ENCODE data around the gene ARFGAP2.

ARFGAP2 gene

GRCh38 chr11:47162426-47162825 lies 14.3 kb downstream of the ARFGAP2 start:
- DNase-seq (ENCODE audit: low read depth in 2 of 2): no peak
- no peak overlapping the region for H3K4me3 ChIP-seq (replicated peaks in 1 of 2; ENCODE audit: low read depth in 2 of 2, low read length in 2 of 2)
- TF ChIP-seq CTCF (IDR thresholded peaks at IDR 0.05; ENCODE audit: low read depth, low read length): no peak

- no peak for TF ChIP-seq CTCF (IDR thresholded peaks at IDR 0.05; ENCODE audit: low read depth, low read length)
- peak in 1 of 2 donors; percentile 16 for DNase-seq (ENCODE audit: low read depth in 2 of 2)
- H3K4me3 ChIP-seq (replicated peaks in 1 of 2; ENCODE audit: low read depth in 2 of 2, low read length in 2 of 2): no peak overlapping the region
These were observed 14.8 kb downstream of the ARFGAP2 start for GRCh38 chr11:47161890-47162289.

DNA sequence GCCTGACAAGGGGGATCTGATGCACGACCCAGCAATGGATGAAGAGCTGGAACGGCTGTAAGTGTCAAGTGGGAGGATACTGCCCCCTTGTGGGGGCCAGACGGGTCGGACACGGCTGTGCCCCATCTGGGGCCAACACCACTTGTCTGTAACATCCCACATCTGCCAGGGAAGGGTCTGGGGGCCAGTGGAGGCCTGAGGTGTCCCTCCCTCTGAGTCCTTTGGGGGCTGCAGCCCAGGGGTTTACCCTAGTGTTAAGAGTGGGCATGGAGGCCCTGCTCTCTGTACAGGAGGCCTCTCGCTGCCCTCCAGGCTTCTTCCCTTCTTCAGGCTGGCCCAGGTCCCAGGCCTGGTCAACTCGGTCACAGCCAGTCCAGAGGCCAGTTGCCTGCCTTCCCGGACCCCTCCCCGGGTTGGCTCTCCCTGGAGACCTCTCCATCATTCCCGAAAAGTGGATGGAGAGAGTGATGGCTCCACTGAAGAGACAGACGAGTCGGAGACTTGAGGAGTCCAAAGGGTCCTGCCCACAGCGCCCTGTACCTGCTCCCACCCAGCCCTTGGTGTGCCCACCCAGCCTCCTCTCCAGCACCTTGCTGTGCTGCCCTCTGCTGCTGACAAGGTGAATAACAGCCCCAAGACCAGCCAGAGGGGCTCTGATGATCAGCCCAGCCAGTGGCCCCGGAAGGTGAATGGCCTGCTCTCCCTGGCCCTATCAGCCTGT lies 15.4 kb downstream of the ARFGAP2 start:
- H3K4me3 ChIP-seq (replicated peaks in 1 of 2; ENCODE audit: low read depth in 2 of 2, low read length in 2 of 2): no peak overlapping the region
- DNase-seq (ENCODE audit: low read depth in 2 of 2): peak; percentile 77 to 80
- peak; percentile 83 for TF ChIP-seq CTCF (IDR thresholded peaks at IDR 0.05; ENCODE audit: low read depth, low read length)

DNA sequence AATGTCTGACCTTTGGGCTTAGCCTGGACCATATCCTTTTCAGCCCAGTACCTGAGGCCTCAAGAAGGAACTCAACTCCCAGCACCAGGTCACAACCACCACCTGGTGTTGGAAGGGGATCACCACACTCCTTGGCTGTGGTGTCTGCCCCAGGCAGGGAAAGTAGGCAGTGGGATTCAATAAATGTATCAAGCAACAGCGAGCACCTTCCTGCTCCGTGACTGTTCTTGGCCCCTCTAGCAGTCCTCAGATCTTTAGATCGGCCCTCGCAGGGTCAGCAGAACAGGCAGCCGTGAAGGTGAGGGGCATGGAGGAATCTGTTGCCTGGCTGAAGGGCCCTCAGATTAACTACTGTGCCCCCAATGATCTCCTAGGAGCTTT lies 15.9 kb downstream of the ARFGAP2 start:
- TF ChIP-seq CTCF (IDR thresholded peaks at IDR 0.05; ENCODE audit: low read depth, low read length): no peak
- DNase-seq (ENCODE audit: low read depth in 2 of 2): peak in 1 of 2 donors; percentile 12
- H3K4me3 ChIP-seq (replicated peaks in 1 of 2; ENCODE audit: low read depth in 2 of 2, low read length in 2 of 2): no peak overlapping the region

DNA sequence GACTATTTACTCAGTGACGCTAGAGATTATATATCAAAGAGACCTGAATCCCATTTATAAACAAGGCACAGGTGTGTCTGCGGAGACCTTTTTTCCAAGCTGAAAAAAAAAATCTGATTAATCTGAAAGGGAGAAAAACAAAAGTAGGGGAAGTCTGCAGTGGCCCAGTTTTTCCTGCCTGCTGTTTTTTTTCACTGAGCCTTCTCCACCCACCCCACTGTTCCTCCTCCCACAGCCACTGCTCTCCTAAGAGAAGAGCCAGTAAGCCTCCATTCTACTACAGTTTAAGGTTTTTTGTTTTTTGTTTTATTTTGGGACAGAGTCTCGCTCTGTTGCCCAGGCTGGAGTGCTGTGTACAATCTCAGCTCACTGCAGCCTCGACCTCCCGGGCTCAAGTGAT lies 18.4 kb downstream of the ARFGAP2 start:
- DNase-seq (ENCODE audit: low read depth in 2 of 2): no peak
- no peak overlapping the region for H3K4me3 ChIP-seq (replicated peaks in 1 of 2; ENCODE audit: low read depth in 2 of 2, low read length in 2 of 2)
- no peak for TF ChIP-seq CTCF (IDR thresholded peaks at IDR 0.05; ENCODE audit: low read depth, low read length)

GRCh38 chr11:47157805-47158204 lies 18.9 kb downstream of the ARFGAP2 start:
- no peak overlapping the region for H3K4me3 ChIP-seq (replicated peaks in 1 of 2; ENCODE audit: low read depth in 2 of 2, low read length in 2 of 2)
- DNase-seq (ENCODE audit: low read depth in 2 of 2): no peak
- no peak for TF ChIP-seq CTCF (IDR thresholded peaks at IDR 0.05; ENCODE audit: low read depth, low read length)

- no peak for DNase-seq (ENCODE audit: low read depth in 2 of 2)
- no peak for TF ChIP-seq CTCF (IDR thresholded peaks at IDR 0.05; ENCODE audit: low read depth, low read length)
- no peak overlapping the region for H3K4me3 ChIP-seq (replicated peaks in 1 of 2; ENCODE audit: low read depth in 2 of 2, low read length in 2 of 2)
These were observed 19.7 kb downstream of the ARFGAP2 start for GRCh38 chr11:47156951-47157350.
